ENCODE measurements around the gene CPZ. TPM values are rescaled to one million over a fixed set of nuclear protein-coding genes. Genes with fewer than 3 reads are reported as not detected.

CPZ gene
- total and polyA plus RNA-seq, 7 donors: 0.04 to 0.30 (median 0.08) TPM; not detected in 4

- TF ChIP-seq, protein P1, sequence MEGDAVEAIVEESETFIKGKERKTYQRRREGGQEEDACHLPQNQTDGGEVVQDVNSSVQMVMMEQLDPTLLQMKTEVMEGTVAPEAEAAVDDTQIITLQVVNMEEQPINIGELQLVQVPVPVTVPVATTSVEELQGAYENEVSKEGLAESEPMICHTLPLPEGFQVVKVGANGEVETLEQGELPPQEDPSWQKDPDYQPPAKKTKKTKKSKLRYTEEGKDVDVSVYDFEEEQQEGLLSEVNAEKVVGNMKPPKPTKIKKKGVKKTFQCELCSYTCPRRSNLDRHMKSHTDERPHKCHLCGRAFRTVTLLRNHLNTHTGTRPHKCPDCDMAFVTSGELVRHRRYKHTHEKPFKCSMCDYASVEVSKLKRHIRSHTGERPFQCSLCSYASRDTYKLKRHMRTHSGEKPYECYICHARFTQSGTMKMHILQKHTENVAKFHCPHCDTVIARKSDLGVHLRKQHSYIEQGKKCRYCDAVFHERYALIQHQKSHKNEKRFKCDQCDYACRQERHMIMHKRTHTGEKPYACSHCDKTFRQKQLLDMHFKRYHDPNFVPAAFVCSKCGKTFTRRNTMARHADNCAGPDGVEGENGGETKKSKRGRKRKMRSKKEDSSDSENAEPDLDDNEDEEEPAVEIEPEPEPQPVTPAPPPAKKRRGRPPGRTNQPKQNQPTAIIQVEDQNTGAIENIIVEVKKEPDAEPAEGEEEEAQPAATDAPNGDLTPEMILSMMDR (IDR thresholded peaks at IDR 0.05): no peak
- H3K4me1 ChIP-seq: no peaks in the 10 kb centered on the region
- H3K27ac ChIP-seq: no peak overlapping the region
- DNase-seq (no peak), ATAC-seq (no peak)
- 64 to 74% (median 69%) methylated on average over 11 of the region's 11 CpGs for WGBS, 3 donors
- H3K4me3 ChIP-seq: no peak overlapping the region
- no peaks in the 10 kb centered on the region for H3K36me3 ChIP-seq (ENCODE audit: insufficient read depth in 1 of 2, low read depth in 1 of 2)
- intact Hi-C loops (cut with DNase I): no loop called here
- H3K9me3 ChIP-seq: no peaks in the 10 kb centered on the region
- H3K27me3 ChIP-seq (ENCODE audit: insufficient read depth in 3 of 3, low read length in 2 of 3): no peaks in the 10 kb centered on the region
Measured at GRCh38 chr4:8657381-8658088, 65.0 kb downstream of the CPZ start.

GRCh38 chr4:8662776-8663175 is 70.2 kb downstream of the CPZ start:
- DNase-seq: no peak
- WGBS, 3 donors: 77 to 81% (median 80%) methylated on average over 9 of the region's 9 CpGs
- no peak overlapping the region for H3K27ac ChIP-seq
- H3K9me3 ChIP-seq: no peaks in the 10 kb centered on the region
- intact Hi-C loops (cut with DNase I): no loop called here
- H3K4me1 ChIP-seq: no peaks in the 10 kb centered on the region
- no peak for ATAC-seq
- no peak overlapping the region for H3K4me3 ChIP-seq
- TF ChIP-seq, protein P1 (IDR thresholded peaks at IDR 0.05): no peak
- peaks cover 0 to 5% (median 1%) of the 10 kb centered on the region in 3 donors for H3K27me3 ChIP-seq (ENCODE audit: insufficient read depth in 3 of 3, low read length in 2 of 3)
- no peaks in the 10 kb centered on the region for H3K36me3 ChIP-seq (ENCODE audit: insufficient read depth in 1 of 2, low read depth in 1 of 2)

GRCh38 chr4:8664031-8664805 is 71.7 kb downstream of the CPZ start:
- ATAC-seq (no peak), DNase-seq (no peak)
- TF ChIP-seq, protein P1 (IDR thresholded peaks at IDR 0.05): no peak
- Histone ChIP-seq H3K4me1 (no peaks in the 10 kb centered on the region), H3K4me3 (no peak overlapping the region), H3K27me3 (ENCODE audit: insufficient read depth in 3 of 3, low read length in 2 of 3) (peaks cover 0 to 5% (median 1%) of the 10 kb centered on the region in 3 donors), H3K36me3 (ENCODE audit: insufficient read depth in 1 of 2, low read depth in 1 of 2) (no peaks in the 10 kb centered on the region), H3K9me3 (no peaks in the 10 kb centered on the region), H3K27ac (no peak overlapping the region)
- WGBS, 3 donors: 58 to 64% (median 62%) methylated on average over 18 of the region's 18 CpGs
- intact Hi-C loops (cut with DNase I): no loop called here

GRCh38 chr4:8664976-8665375 is 72.4 kb downstream of the CPZ start:
- no peak overlapping the region for H3K27ac ChIP-seq
- DNase-seq: no peak
- 44 to 55% (median 49%) methylated on average over 8 of the region's 8 CpGs for whole genome bisulfite sequencing, 3 donors

More at GRCh38 chr4:8664976-8665375, 72.4 kb downstream of the CPZ start:
- peaks cover 0 to 11% (median 1%) of the 10 kb centered on the region in 3 donors for H3K27me3 ChIP-seq (ENCODE audit: insufficient read depth in 3 of 3, low read length in 2 of 3)
- H3K9me3 ChIP-seq: no peaks in the 10 kb centered on the region
- H3K4me1 ChIP-seq: no peaks in the 10 kb centered on the region
- no peak for ATAC-seq
- no peaks in the 10 kb centered on the region for H3K36me3 ChIP-seq (ENCODE audit: insufficient read depth in 1 of 2, low read depth in 1 of 2)
- intact Hi-C loops (cut with DNase I): no loop called here
- no peak overlapping the region for H3K4me3 ChIP-seq
- TF ChIP-seq, protein P1 (IDR thresholded peaks at IDR 0.05): no peak
